H1 (cell line): ENCODE data around the gene CAMKK1. TPM values are rescaled to one million over a fixed set of nuclear protein-coding genes. Genes with fewer than 3 reads are reported as not detected.

Source experiments
- CTCF ChIA-PET: fragments of 300-600 bp; sonication (Branson Sonifier 250); formaldehyde crosslinking; loops from one replicate; lab custom pipeline; 2021; ENCODE audit not compliant: partially characterized antibody; lab: Charles Lee
- POLR2A ChIA-PET: fragments of 300-600 bp; sonication (Branson Sonifier 250); formaldehyde crosslinking; loops from one replicate; lab custom pipeline; 2021; ENCODE audit warnings: inconsistent platforms; ENCODE audit not compliant: partially characterized antibody; lab: Charles Lee
- DNase-seq, 2 experiments: peaks; one replicate each; pipeline versions ENCODE4 v3.0.0 to v3.0.0-alpha.2; 2010 to 2022; ENCODE audit warnings: low spot score in 2 of 2, low read depth in 1 of 2, mixed read lengths in 1 of 2
- FAIRE-seq: peaks from 2 replicates; lab custom pipeline; 2011; peaks lifted over from hg19 to GRCh38; lab: Jason Lieb, UNC
- H2AFZ ChIP-seq: 2 replicates; pipeline ENCODE4 v1.8.1; 2012; ENCODE audit warnings: low read length, inconsistent platforms
- H2AK5ac ChIP-seq: 2 replicates; pipeline ENCODE4 v1.6.1; 2013; ENCODE audit warnings: low read depth, low read length
- H2BK120ac ChIP-seq: replicated peaks from 2 replicates; pipeline ENCODE3; 2013; ENCODE audit warnings: low read depth, low read length, inconsistent platforms
- H2BK12ac ChIP-seq: 2 replicates; pipeline ENCODE4 v1.6.1; 2013; ENCODE audit warnings: low read depth, low read length
- H2BK15ac ChIP-seq: 2 replicates; pipeline ENCODE4 v1.6.1; 2013; ENCODE audit warnings: low read length
- H2BK20ac ChIP-seq: 2 replicates; pipeline ENCODE4 v1.6.1; 2013; ENCODE audit warnings: low read length
- H2BK5ac ChIP-seq: 2 replicates; pipeline ENCODE4 v1.6.1; 2013; ENCODE audit warnings: low read depth, low read length
- H3K14ac ChIP-seq: 2 replicates; pipeline ENCODE4 v1.6.1; 2013; ENCODE audit warnings: inconsistent platforms; ENCODE audit not compliant: insufficient read length
- H3K18ac ChIP-seq: 2 replicates; pipeline ENCODE4 v1.6.1; 2013; ENCODE audit warnings: low read length; ENCODE audit errors: extremely low read depth
- H3K23ac ChIP-seq: 2 replicates; pipeline ENCODE4 v1.6.1; 2013; ENCODE audit warnings: inconsistent platforms; ENCODE audit not compliant: insufficient read length
- H3K23me2 ChIP-seq: 2 replicates; pipeline ENCODE4 v1.6.1; 2013; ENCODE audit warnings: low read depth, low read length
- H3K27ac ChIP-seq: 2 replicates; pipeline ENCODE4 v1.6.1; 2011; ENCODE audit warnings: low read depth, low read length, inconsistent platforms
- H3K27me3 ChIP-seq, 4 experiments: replicated peaks in 1 of 4; 1 replicate in 1 of 4; 2 replicates in 3 of 4; pipeline versions ENCODE4 v1.6.1 to v1.8.1; 2011 to 2013; ENCODE audit warnings: low read length in 3 of 4, mild to moderate bottlenecking in 3 of 4, inconsistent platforms in 2 of 4, mixed read lengths in 2 of 4, moderate library complexity in 1 of 4; ENCODE audit not compliant: control insufficient read depth in 3 of 4, insufficient read depth in 3 of 4; ENCODE audit errors: extremely low read depth in 1 of 4
- H3K36me3 ChIP-seq, 4 experiments: 2 replicates each; pipeline versions ENCODE4 v1.6.1 to v1.8.1; 2011 to 2013; ENCODE audit warnings: mild to moderate bottlenecking in 4 of 4, low read length in 3 of 4, moderate library complexity in 2 of 4, control low read depth in 1 of 4, inconsistent platforms in 1 of 4; ENCODE audit not compliant: insufficient read depth in 4 of 4, control insufficient read depth in 2 of 4
- H3K4ac ChIP-seq: replicated peaks from 2 replicates; pipeline ENCODE3; 2013; ENCODE audit warnings: low read length, low read depth, mixed read lengths, inconsistent platforms; ENCODE audit not compliant: insufficient read length
- H3K4me1 ChIP-seq, 4 experiments: replicated peaks in 1 of 4; 1 replicate in 1 of 4; 2 replicates in 3 of 4; pipeline versions ENCODE4 v1.6.1 to v1.8.1; 2011 to 2013; ENCODE audit warnings: low read length in 3 of 4, inconsistent platforms in 2 of 4, mixed read lengths in 1 of 4; ENCODE audit not compliant: insufficient read depth in 4 of 4, control insufficient read depth in 3 of 4
- H3K4me2 ChIP-seq, 2 experiments: 2 replicates each; pipeline versions ENCODE4 v1.6.1 to v1.8.1; 2011 to 2013; ENCODE audit warnings: low read depth in 2 of 2, low read length in 2 of 2, control low read depth in 1 of 2, inconsistent platforms in 1 of 2, mild to moderate bottlenecking in 1 of 2; ENCODE audit not compliant: insufficient read depth in 1 of 2
- H3K4me3 ChIP-seq, 4 experiments: fragments of 200-600, 300-600 bp in 1 of 4; sonication (generic), shearing (Covaris generic), sonication (Bioruptor Twin) in 1 of 4; 2 replicates each; pipeline versions ENCODE4 v1.5.1 to v1.8.1; 2011 to 2016; ENCODE audit warnings: low read length in 4 of 4, low read depth in 3 of 4, control low read depth in 2 of 4, inconsistent platforms in 2 of 4, mild to moderate bottlenecking in 2 of 4, mixed read lengths in 1 of 4, moderate library complexity in 1 of 4; ENCODE audit not compliant: insufficient read depth in 2 of 4; ENCODE audit errors: extremely low read depth in 1 of 4
- H3K56ac ChIP-seq: replicated peaks from 2 replicates; pipeline ENCODE3; 2013; ENCODE audit warnings: low read depth, mild to moderate bottlenecking, mixed read lengths, low read length, inconsistent platforms; ENCODE audit not compliant: insufficient read length
- H3K79me1 ChIP-seq: 2 replicates; pipeline ENCODE4 v1.6.1; 2013; ENCODE audit warnings: low read depth, low read length, control low read depth
- H3K79me2 ChIP-seq, 2 experiments: 2 replicates each; pipeline versions ENCODE4 v1.6.1 to v1.8.1; 2012 to 2013; ENCODE audit warnings: low read length in 2 of 2, mild to moderate bottlenecking in 2 of 2, inconsistent platforms in 1 of 2; ENCODE audit not compliant: insufficient read depth in 2 of 2, control insufficient read depth in 1 of 2
- H3K9ac ChIP-seq, 4 experiments: replicated peaks in 1 of 4; 1 replicate in 1 of 4; 2 replicates in 3 of 4; pipeline versions ENCODE4 v1.6.1 to v1.8.1; 2011 to 2013; ENCODE audit warnings: low read depth in 3 of 4, low read length in 3 of 4, control low read depth in 2 of 4, mild to moderate bottlenecking in 2 of 4, moderate library complexity in 2 of 4, inconsistent platforms in 1 of 4; ENCODE audit errors: extremely low read depth in 1 of 4
- H3K9me3 ChIP-seq, 2 experiments: 2 replicates each; pipeline versions ENCODE4 v1.6.1 to v1.8.1; 2012 to 2013; ENCODE audit warnings: mild to moderate bottlenecking in 2 of 2, moderate library complexity in 2 of 2, control low read depth in 1 of 2, inconsistent platforms in 1 of 2, low read depth in 1 of 2, low read length in 1 of 2, mixed read lengths in 1 of 2; ENCODE audit not compliant: insufficient read depth in 2 of 2
- H4K20me1 ChIP-seq, 2 experiments: replicated peaks in 1 of 2; 2 replicates each; pipeline versions ENCODE3 to v1.8.1; 2011 to 2013; ENCODE audit warnings: inconsistent platforms in 2 of 2, low read length in 2 of 2, mild to moderate bottlenecking in 1 of 2; ENCODE audit not compliant: insufficient read depth in 2 of 2, control insufficient read depth in 1 of 2
- H4K5ac ChIP-seq: 2 replicates; pipeline ENCODE4 v1.6.1; 2013; ENCODE audit warnings: low read length, low read depth, mixed read lengths, inconsistent platforms; ENCODE audit not compliant: insufficient read length
- H4K8ac ChIP-seq: 2 replicates; pipeline ENCODE4 v1.8.0; 2013; ENCODE audit warnings: mild to moderate bottlenecking, moderate library complexity, low read length, inconsistent platforms; ENCODE audit not compliant: insufficient read depth; ENCODE audit errors: extremely low read depth
- H4K91ac ChIP-seq: replicated peaks from 2 replicates; pipeline ENCODE3; 2013; ENCODE audit warnings: low read length, mixed read lengths, inconsistent platforms; ENCODE audit not compliant: insufficient read length
- BRCA1 ChIP-seq: IDR thresholded peaks from 2 replicates; pipeline ENCODE4 v1.6.1; 2012; ENCODE audit warnings: low read depth, low read length, improper control_type of control experiment
- CHD1 ChIP-seq: IDR thresholded peaks from 2 replicates; pipeline ENCODE4 v1.6.1; 2012; ENCODE audit warnings: low read depth, low read length, improper control_type of control experiment
- TCF12 ChIP-seq: IDR thresholded peaks from 2 replicates; pipeline ENCODE4 v1.6.1; 2011; ENCODE audit warnings: low read depth, mild to moderate bottlenecking, low read length
- WGBS, 2 experiments: shearing (Covaris generic) in 1 of 2; methylation state at CpG; one replicate each; pipeline versions ENCODE4 v1.1.6 to v1.1.7; 2013 to 2015; ENCODE audit warnings: low lambda C conversion rate in 2 of 2, mixed read lengths in 2 of 2, inconsistent platforms in 1 of 2, low coverage in 1 of 2, missing lambda C conversion rate in 1 of 2; ENCODE audit not compliant: insufficient replicate concordance in 2 of 2, insufficient coverage in 1 of 2, insufficient read length in 1 of 2; ENCODE audit errors: extremely low coverage in 1 of 2, missing lambda C conversion rate in 1 of 2; 5-methylcytosine and 5-hydroxymethylcytosine counted together
- polyA plus RNA-seq, 7 experiments: library from polyadenylated mRNA; depleted of rRNA in 3 of 7; stranded (reverse) in 5 of 7; unstranded in 2 of 7; fragments of >200 nt in 5 of 7; fragments of 200-250 nt in 2 of 7; gene quantifications; 1 replicate in 5 of 7; 2 replicates in 1 of 7; 4 replicates in 1 of 7; pipeline versions ENCODE4 v1.2.1 to v1.2.3, GENCODE V29; 2011 to 2013; ENCODE audit warnings: missing spikeins in 2 of 7, mixed read lengths in 2 of 7
- total RNA-seq: library from RNA; stranded (reverse); fragmentation: NEBNext Ultra II Directional; extraction: Animal tissue kit (Norgen Biotek cat#: 25700); gene quantifications from 2 replicates; pipeline ENCODE4 v1.2.1, GENCODE V29; 2021

Gene CAMKK1
- total and polyA plus RNA-seq, 2 of the 8 experiments (the other 6 are each of a cell fraction or from before 2014, with no cell fraction given) = 7.1 to 7.6 TPM

DNA sequence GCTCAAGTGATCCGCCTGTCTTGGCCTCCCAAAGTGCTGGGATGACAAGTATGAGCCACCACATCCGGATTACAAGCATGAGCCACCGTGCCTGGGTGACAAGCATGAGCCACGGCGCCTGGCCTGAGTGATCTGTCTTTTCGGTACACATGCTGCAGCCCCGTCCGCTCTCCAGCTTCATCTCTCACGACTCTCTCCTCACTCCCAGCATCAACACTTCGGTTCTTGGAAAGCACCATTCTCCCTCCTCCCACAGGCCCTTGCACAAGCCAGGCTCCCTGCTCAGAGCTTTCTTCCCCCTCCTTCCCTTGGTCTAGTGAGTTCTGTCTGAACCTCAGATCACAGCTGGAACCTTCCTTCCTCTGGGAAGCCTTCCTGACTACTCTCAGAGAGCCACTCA, 40.3 kb downstream of the CAMKK1 start:
- Histone ChIP-seq H4K5ac (no peak overlapping the region), H3K79me2 (no peaks in the 10 kb centered on the region), H3K18ac (no peak overlapping the region), H2BK20ac (no peak overlapping the region), H3K23ac (no peak overlapping the region), H3K79me1 (no peaks in the 10 kb centered on the region), H3K9ac (no peak overlapping the region), H3K4me1 (no peaks in the 10 kb centered on the region), H3K27me3 (no peaks in the 10 kb centered on the region; a peak in 1 of 7 replicates), H3K36me3 (no peaks in the 10 kb centered on the region), H2AK5ac (no peak overlapping the region), H2BK5ac (no peak overlapping the region), H3K4me2 (no peak overlapping the region), H3K4me3 (no peak overlapping the region), H3K14ac (no peak overlapping the region), H3K4ac (no peak overlapping the region), H3K56ac (no peak overlapping the region), H3K27ac (no peak overlapping the region)
- DNase-seq (no peak), FAIRE-seq (no peak)
- POLR2A ChIA-PET = no interaction called here
- TF ChIP-seq TCF12 = no peak
- TF ChIP-seq CHD1 = no peak
- no peak for TF ChIP-seq BRCA1
- TF ChIP-seq, all 59 proteins: peak for 0
- no peak overlapping the region for H2BK120ac ChIP-seq
- no peak overlapping the region for H4K91ac ChIP-seq
- H3K23me2 ChIP-seq = no peaks in the 10 kb centered on the region
- H2AFZ ChIP-seq = no peak overlapping the region
- CTCF ChIA-PET = interaction anchor here (1.6 kb wide), 1 partner anchor 9 kb away, joined by 4 read pairs; no protein-coding TSS in a partner anchor
- H2BK12ac ChIP-seq = no peak overlapping the region
- WGBS, 2 experiments = 87% methylated on average over 10 of the region's 10 CpGs; no CpG with 5 or more reads in 1 of the 2 experiments
- H4K8ac ChIP-seq = no peak overlapping the region
- H2BK15ac ChIP-seq = no peak overlapping the region
- H3K9me3 ChIP-seq = no peaks in the 10 kb centered on the region; a peak in 1 of 4 replicates
- H4K20me1 ChIP-seq = no peaks in the 10 kb centered on the region
